ENCODE measurements around the gene SLC16A3.

The SLC16A3 gene

GRCh38 chr17:82232876-82233785 is 4.3 kb downstream of the SLC16A3 start:
- Histone ChIP-seq H3K9me3 (no peaks in the 10 kb centered on the region), H3K27me3 (ENCODE audit: low read depth) (no peaks in the 10 kb centered on the region), H3K4me1 (peaks cover 22% of the 10 kb centered on the region), H3K36me3 (replicated peaks) (peaks cover 22% of the 10 kb centered on the region), H3K4me3 (no peak overlapping the region)
- in situ Hi-C loops (cut with MboI; ENCODE audit: low sequenced_read_pairs): no loop called here
- no peak for DNase-seq (ENCODE audit: low spot score in 2 of 2)

GRCh38 chr17:82234211-82235055 is 5.6 kb downstream of the SLC16A3 start:
- Histone ChIP-seq H3K4me3 (no peak overlapping the region), H3K27me3 (ENCODE audit: low read depth) (no peaks in the 10 kb centered on the region), H3K9me3 (no peaks in the 10 kb centered on the region), H3K36me3 (replicated peaks) (peaks cover 30% of the 10 kb centered on the region), H3K4me1 (peaks cover 22% of the 10 kb centered on the region)
- no peak for DNase-seq (ENCODE audit: low spot score in 2 of 2)
- in situ Hi-C loops (cut with MboI; ENCODE audit: low sequenced_read_pairs): no loop called here

- in situ Hi-C loops (cut with MboI; ENCODE audit: low sequenced_read_pairs): no loop called here
- peaks cover 14% of the 10 kb centered on the region for H3K4me1 ChIP-seq
- H3K36me3 ChIP-seq (replicated peaks): peaks cover 32% of the 10 kb centered on the region
- H3K4me3 ChIP-seq: no peak overlapping the region
- no peak for DNase-seq (ENCODE audit: low spot score in 2 of 2)
- H3K9me3 ChIP-seq: no peaks in the 10 kb centered on the region
- no peaks in the 10 kb centered on the region for H3K27me3 ChIP-seq (ENCODE audit: low read depth)
Observed at GRCh38 chr17:82235056-82235774, 6.4 kb downstream of the SLC16A3 start.

GRCh38 chr17:82235775-82236141 is 6.9 kb downstream of the SLC16A3 start:
- in situ Hi-C loops (cut with MboI; ENCODE audit: low sequenced_read_pairs): no loop called here
- no peak for DNase-seq (ENCODE audit: low spot score in 2 of 2)
- H3K36me3 ChIP-seq (replicated peaks): peaks cover 35% of the 10 kb centered on the region
- peaks cover 8% of the 10 kb centered on the region for H3K4me1 ChIP-seq
- H3K4me3 ChIP-seq: no peak overlapping the region
- H3K9me3 ChIP-seq: no peaks in the 10 kb centered on the region
- H3K27me3 ChIP-seq (ENCODE audit: low read depth): no peaks in the 10 kb centered on the region

- no peaks in the 10 kb centered on the region for H3K27me3 ChIP-seq (ENCODE audit: low read depth)
- DNase-seq (ENCODE audit: low spot score in 2 of 2): peak in 1 of 2 experiments; percentile 74
- no peak overlapping the region for H3K4me3 ChIP-seq
- H3K9me3 ChIP-seq: no peaks in the 10 kb centered on the region
- in situ Hi-C loops (cut with MboI; ENCODE audit: low sequenced_read_pairs): no loop called here
- H3K4me1 ChIP-seq: peaks cover 6% of the 10 kb centered on the region
- peaks cover 35% of the 10 kb centered on the region for H3K36me3 ChIP-seq (replicated peaks)
Observed at GRCh38 chr17:82236142-82236971, 7.5 kb downstream of the SLC16A3 start.

- in situ Hi-C loops (cut with MboI; ENCODE audit: low sequenced_read_pairs): no loop called here
- no peak for DNase-seq (ENCODE audit: low spot score in 2 of 2)
- H3K9me3 ChIP-seq: no peaks in the 10 kb centered on the region
- no peaks in the 10 kb centered on the region for H3K27me3 ChIP-seq (ENCODE audit: low read depth)
- H3K4me1 ChIP-seq: no peaks in the 10 kb centered on the region
- H3K4me3 ChIP-seq: no peak overlapping the region
- H3K36me3 ChIP-seq (replicated peaks): peaks cover 40% of the 10 kb centered on the region
Observed at GRCh38 chr17:82237083-82237745, 8.4 kb downstream of the SLC16A3 start.

GRCh38 chr17:82237746-82238471 is 9.1 kb downstream of the SLC16A3 start:
- Histone ChIP-seq H3K36me3 (replicated peaks) (peaks cover 47% of the 10 kb centered on the region), H3K4me3 (no peak overlapping the region), H3K27me3 (ENCODE audit: low read depth) (no peaks in the 10 kb centered on the region), H3K9me3 (no peaks in the 10 kb centered on the region), H3K4me1 (no peaks in the 10 kb centered on the region)
- in situ Hi-C loops (cut with MboI; ENCODE audit: low sequenced_read_pairs): no loop called here
- DNase-seq (ENCODE audit: low spot score in 2 of 2): no peak

GRCh38 chr17:82238472-82239201 is 9.8 kb downstream of the SLC16A3 start:
- Histone ChIP-seq H3K4me1 (no peaks in the 10 kb centered on the region), H3K36me3 (replicated peaks) (peaks cover 55% of the 10 kb centered on the region), H3K27me3 (ENCODE audit: low read depth) (no peaks in the 10 kb centered on the region), H3K9me3 (no peaks in the 10 kb centered on the region), H3K4me3 (no peak overlapping the region)
- DNase-seq (ENCODE audit: low spot score in 2 of 2): no peak
- in situ Hi-C loops (cut with MboI; ENCODE audit: low sequenced_read_pairs): no loop called here

GRCh38 chr17:82239401-82239925 is 10.6 kb downstream of the SLC16A3 start:
- no peak for DNase-seq (ENCODE audit: low spot score in 2 of 2)
- H3K9me3 ChIP-seq: no peaks in the 10 kb centered on the region
- no peak overlapping the region for H3K4me3 ChIP-seq
- H3K27me3 ChIP-seq (ENCODE audit: low read depth): no peaks in the 10 kb centered on the region
- in situ Hi-C loops (cut with MboI; ENCODE audit: low sequenced_read_pairs): no loop called here
- peaks cover 63% of the 10 kb centered on the region for H3K36me3 ChIP-seq (replicated peaks)
- H3K4me1 ChIP-seq: no peaks in the 10 kb centered on the region

- DNase-seq (ENCODE audit: low spot score in 2 of 2): no peak
- H3K4me1 ChIP-seq: no peaks in the 10 kb centered on the region
- H3K9me3 ChIP-seq: no peaks in the 10 kb centered on the region
- in situ Hi-C loops (cut with MboI; ENCODE audit: low sequenced_read_pairs): no loop called here
- peaks cover 68% of the 10 kb centered on the region for H3K36me3 ChIP-seq (replicated peaks)
- H3K4me3 ChIP-seq: no peak overlapping the region
- H3K27me3 ChIP-seq (ENCODE audit: low read depth): no peaks in the 10 kb centered on the region
Observed at GRCh38 chr17:82239926-82240505, 11.2 kb downstream of the SLC16A3 start.

GRCh38 chr17:82240506-82241182 is 11.8 kb downstream of the SLC16A3 start:
- H3K4me1 ChIP-seq: no peaks in the 10 kb centered on the region
- DNase-seq (ENCODE audit: low spot score in 2 of 2): no peak
- in situ Hi-C loops (cut with MboI; ENCODE audit: low sequenced_read_pairs): no loop called here
- no peaks in the 10 kb centered on the region for H3K27me3 ChIP-seq (ENCODE audit: low read depth)
- no peaks in the 10 kb centered on the region for H3K9me3 ChIP-seq
- no peak overlapping the region for H3K4me3 ChIP-seq
- H3K36me3 ChIP-seq (replicated peaks): peaks cover 75% of the 10 kb centered on the region

All from HAP-1 (cell line).